Measurements from ENCODE around the gene FAM200A.
A peak's percentile ranks its signal among the peaks of the same experiment; 100 is the strongest.

The FAM200A gene

DNA sequence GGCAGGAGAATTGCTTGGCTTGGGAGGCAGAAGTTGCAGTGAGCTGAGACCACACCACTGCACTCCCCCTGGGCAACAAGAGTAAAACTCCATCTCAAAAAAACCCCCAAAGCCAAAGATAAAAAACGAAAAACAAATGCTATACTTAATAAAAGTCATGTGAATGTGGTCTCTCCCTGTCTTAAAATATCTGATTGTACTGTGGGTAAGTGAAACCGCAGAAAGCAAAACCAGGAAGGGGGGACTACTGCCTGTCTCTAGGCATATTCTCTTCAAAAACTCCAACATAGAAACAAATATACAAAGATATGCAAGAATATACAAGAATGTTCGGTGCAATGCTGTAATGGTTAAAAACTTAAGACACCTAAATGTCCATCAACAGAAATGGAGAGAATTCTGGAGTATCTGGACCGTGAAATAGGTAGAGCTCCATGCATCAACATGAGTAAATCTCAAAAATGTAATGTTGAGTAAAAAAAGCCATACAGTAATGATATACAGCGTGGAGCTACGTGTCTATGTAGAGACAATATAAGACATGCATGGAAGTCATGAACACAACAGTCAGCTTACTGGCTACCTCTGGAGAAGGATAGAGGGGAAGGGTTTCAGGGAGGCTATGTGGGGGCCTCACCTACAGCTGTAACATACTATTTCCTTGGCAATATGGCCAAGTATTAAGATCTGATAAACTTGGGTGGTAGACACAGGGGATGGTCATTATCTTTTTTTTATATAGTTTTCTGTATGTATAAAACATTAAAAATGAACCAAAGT is 54.0 kb downstream of the FAM200A start:
- no peaks in the 10 kb centered on the region for H3K9me3 ChIP-seq (ENCODE audit: control insufficient read depth, insufficient read depth, low read depth, low read length)
- peak overlapping the region; percentile 93 for H3K4me3 ChIP-seq (ENCODE audit: low read depth, low read length)
- ChIA-PET POLR2A (no interaction called here), CTCF (interaction anchor here (0.6 to 0.8 kb wide), 2 partner anchors 65 to 368 kb away, joined by 3 read pairs; no protein-coding TSS in a partner anchor)
- TF ChIP-seq ZNF707 (tag by site-specific recombination; IDR thresholded peaks at IDR 0.05) (no peak), ZNF280D (tag by site-specific recombination; IDR thresholded peaks at IDR 0.05) (no peak), KLF8 (tag by site-specific recombination; IDR thresholded peaks at IDR 0.05) (no peak)
- H3K27ac ChIP-seq (ENCODE audit: extremely low read depth, low read depth, low read length): no peak overlapping the region
- H3K36me3 ChIP-seq (ENCODE audit: control insufficient read depth in 2 of 2, insufficient read depth in 1 of 2, low read length in 2 of 2): peaks cover 9 to 35% of the 10 kb centered on the region in 2 experiments; a peak in 2 of 3 replicates
- no peaks in the 10 kb centered on the region for H3K4me1 ChIP-seq (ENCODE audit: control insufficient read depth, insufficient read depth, low read length)
